COLO668 (cell line): Measurements from ENCODE around the gene GLRA2.

ENCODE experiments used
- DNase-seq: peaks from one replicate; lab custom pipeline; 2025; ENCODE audit not compliant: unreplicated experiment; lab: John Stamatoyannopoulos, UW

Gene GLRA2

GRCh38 chrX:14697451-14697850, 168.1 kb downstream of the GLRA2 start:
- DNase-seq, result peak; percentile 46

- DNase-seq, result no peak
Measured at GRCh38 chrX:14698790-14699189, 169.5 kb downstream of the GLRA2 start.

- no peak for DNase-seq
Measured at GRCh38 chrX:14700982-14701381, 171.6 kb downstream of the GLRA2 start.

- no peak for DNase-seq
Measured at GRCh38 chrX:14702145-14702544, 172.8 kb downstream of the GLRA2 start.

- DNase-seq, result no peak
Measured at GRCh38 chrX:14712096-14712495, 182.8 kb downstream of the GLRA2 start.

GRCh38 chrX:14717949-14718348, 188.6 kb downstream of the GLRA2 start:
- DNase-seq, result no peak

GRCh38 chrX:14718403-14718802, 189.1 kb downstream of the GLRA2 start:
- DNase-seq, result no peak

GRCh38 chrX:14729058-14729457, 199.7 kb downstream of the GLRA2 start:
- no peak for DNase-seq

- no peak for DNase-seq
Measured at GRCh38 chrX:14738643-14739042, 209.3 kb downstream of the GLRA2 start.

GRCh38 chrX:14753441-14753840, 224.1 kb downstream of the GLRA2 start:
- DNase-seq, result no peak

- no peak for DNase-seq
Measured at GRCh38 chrX:14758029-14758491, 228.7 kb downstream of the GLRA2 start.

GRCh38 chrX:14775416-14775815, 246.1 kb downstream of the GLRA2 start:
- DNase-seq, result no peak

GRCh38 chrX:14776901-14777300, 247.6 kb downstream of the GLRA2 start:
- no peak for DNase-seq

GRCh38 chrX:14777525-14777924, 248.2 kb downstream of the GLRA2 start:
- no peak for DNase-seq

GRCh38 chrX:14779580-14779979, 250.2 kb downstream of the GLRA2 start:
- no peak for DNase-seq
